CD8-positive, alpha-beta memory T cell (primary cell): Measurements from ENCODE around the gene DNAJC13. TPM values are rescaled to one million over a fixed set of nuclear protein-coding genes. Genes with fewer than 3 reads are reported as not detected.
A peak's percentile ranks its signal among the peaks of the same experiment; 100 is the strongest.

ENCODE experiments used
- CTCF ChIA-PET: fragments of 350-600 bp; sonication (Branson Sonifier 250); formaldehyde crosslinking; loops from one replicate; lab custom pipeline; 2021; ENCODE audit warnings: antibody characterized with exemption; lab: Charles Lee
- POLR2A ChIA-PET: fragments of 350-600 bp; sonication (Branson Sonifier 250); formaldehyde crosslinking; loops from one replicate; lab custom pipeline; 2021; ENCODE audit warnings: antibody characterized with exemption; lab: Charles Lee
- DNase-seq, 5 donors: peaks; one replicate each; pipeline versions ENCODE4 v3.0.0 to v3.0.0-alpha.2; 2020 to 2022; ENCODE audit warnings: mixed read lengths in 1 of 5
- H3K27ac ChIP-seq: one replicate; pipeline ENCODE4 v1.7.0; 2013; ENCODE audit warnings: low read depth, mild to moderate bottlenecking, low read length, moderate library complexity
- H3K27me3 ChIP-seq: 2 replicates; pipeline ENCODE4 v1.7.0; 2013; ENCODE audit warnings: low read length, mild to moderate bottlenecking; ENCODE audit not compliant: insufficient read depth, poor library complexity, severe bottlenecking
- H3K36me3 ChIP-seq: 2 replicates; pipeline ENCODE4 v1.7.0; 2013; ENCODE audit warnings: mild to moderate bottlenecking, low read length, moderate library complexity; ENCODE audit not compliant: insufficient read depth
- H3K4me1 ChIP-seq: 2 replicates; pipeline ENCODE4 v1.7.0; 2013; ENCODE audit warnings: mild to moderate bottlenecking, low read length, moderate library complexity; ENCODE audit not compliant: insufficient read depth
- H3K4me3 ChIP-seq: 2 replicates; pipeline ENCODE4 v1.7.0; 2013; ENCODE audit warnings: mild to moderate bottlenecking, low read length
- H3K9me3 ChIP-seq: 2 replicates; pipeline ENCODE4 v1.7.0; 2013; ENCODE audit warnings: mild to moderate bottlenecking, low read length
- H3K27ac Mint-ChIP-seq, 8 donors: one replicate each; pipeline ENCODE4 v1.8.0; 2020 to 2021; ENCODE audit warnings: mixed read lengths in 8 of 8, mild to moderate bottlenecking in 6 of 8, inconsistent platforms in 3 of 8, moderate library complexity in 3 of 8
- H3K27me3 Mint-ChIP-seq, 2 donors: one replicate each; pipeline ENCODE4 v1.8.0; 2020 to 2021; ENCODE audit warnings: mixed read lengths in 2 of 2, mild to moderate bottlenecking in 1 of 2, moderate library complexity in 1 of 2
- H3K36me3 Mint-ChIP-seq, 3 donors: one replicate each; pipeline ENCODE4 v1.8.0; 2020 to 2021; ENCODE audit warnings: mixed read lengths in 3 of 3, inconsistent platforms in 1 of 3, mild to moderate bottlenecking in 1 of 3
- H3K4me1 Mint-ChIP-seq, 3 donors: one replicate each; pipeline ENCODE4 v1.8.0; 2020 to 2021; ENCODE audit warnings: mixed read lengths in 3 of 3, inconsistent platforms in 1 of 3, mild to moderate bottlenecking in 1 of 3
- H3K4me3 Mint-ChIP-seq, 7 donors: one replicate each; pipeline ENCODE4 v1.8.0; 2020 to 2021; ENCODE audit warnings: mixed read lengths in 7 of 7, mild to moderate bottlenecking in 6 of 7, moderate library complexity in 4 of 7, inconsistent platforms in 2 of 7
- H3K9me3 Mint-ChIP-seq, 5 donors: one replicate each; pipeline ENCODE4 v1.8.0; 2020 to 2022; ENCODE audit warnings: mixed read lengths in 5 of 5, mild to moderate bottlenecking in 3 of 5, moderate library complexity in 2 of 5, inconsistent platforms in 1 of 5
- polyA plus RNA-seq: library from polyadenylated mRNA; unstranded; fragments of 300-500 nt; fragmentation: Illumina TruSeq; gene quantifications from one replicate; pipeline ENCODE4 v1.2.3, GENCODE V29; 2021
- total RNA-seq, 2 experiments: library from RNA; stranded (reverse); gene quantifications; one replicate each; pipeline ENCODE4 v1.2.3, GENCODE V29; 2021

The DNAJC13 gene
- total and polyA plus RNA-seq, 3 experiments from 2014 or later: 8.3 to 41.7 (median 41.4) TPM

- CTCF ChIA-PET: no interaction called here
- Mint-ChIP-seq H3K9me3 (no peaks in the 10 kb centered on the region), H3K36me3 (peaks cover 23 to 55% (median 32%) of the 10 kb centered on the region in 3 donors)
Measured at GRCh38 chr3:132563420-132564069, 146.2 kb downstream of the DNAJC13 start.

GRCh38 chr3:132564070-132564465 lies 146.8 kb downstream of the DNAJC13 start:
- Mint-ChIP-seq H3K36me3 (peaks cover 23 to 52% (median 27%) of the 10 kb centered on the region in 3 donors), H3K27ac (no peak overlapping the region), H3K27me3 (no peaks in the 10 kb centered on the region), H3K4me3 (no peak overlapping the region), H3K9me3 (no peaks in the 10 kb centered on the region), H3K4me1 (no peaks in the 10 kb centered on the region)
- Histone ChIP-seq H3K27ac (no peak overlapping the region), H3K27me3 (no peaks in the 10 kb centered on the region), H3K4me1 (no peaks in the 10 kb centered on the region), H3K4me3 (no peak overlapping the region), H3K36me3 (no peaks in the 10 kb centered on the region), H3K9me3 (no peaks in the 10 kb centered on the region)
- DNase-seq: no peak
- CTCF ChIA-PET: no interaction called here
- POLR2A ChIA-PET: no interaction called here

More at GRCh38 chr3:132563420-132564069, 146.2 kb downstream of the DNAJC13 start:
- Mint-ChIP-seq H3K4me1 (no peaks in the 10 kb centered on the region), H3K27ac (no peak overlapping the region), H3K27me3 (no peaks in the 10 kb centered on the region), H3K4me3 (no peak overlapping the region)
- H3K9me3 ChIP-seq: no peaks in the 10 kb centered on the region
- H3K4me1 ChIP-seq: no peaks in the 10 kb centered on the region
- H3K27me3 ChIP-seq: no peaks in the 10 kb centered on the region
- no peak overlapping the region for H3K27ac ChIP-seq
- H3K36me3 ChIP-seq: no peaks in the 10 kb centered on the region
- POLR2A ChIA-PET: no interaction called here
- H3K4me3 ChIP-seq: no peak overlapping the region
- DNase-seq: no peak

GRCh38 chr3:132568422-132568821 lies 151.1 kb downstream of the DNAJC13 start:
- Mint-ChIP-seq H3K27ac (no peak overlapping the region), H3K9me3 (no peaks in the 10 kb centered on the region), H3K4me1 (no peaks in the 10 kb centered on the region), H3K4me3 (no peak overlapping the region), H3K27me3 (no peaks in the 10 kb centered on the region), H3K36me3 (peaks cover 33 to 55% (median 35%) of the 10 kb centered on the region in 3 donors)
- Histone ChIP-seq H3K4me1 (no peaks in the 10 kb centered on the region), H3K4me3 (no peak overlapping the region), H3K9me3 (no peaks in the 10 kb centered on the region), H3K27me3 (no peaks in the 10 kb centered on the region), H3K27ac (no peak overlapping the region), H3K36me3 (no peaks in the 10 kb centered on the region)
- no peak for DNase-seq
- ChIA-PET CTCF (no interaction called here), POLR2A (no interaction called here)

- Mint-ChIP-seq H3K27ac (peak overlapping the region in 2 of 8 donors; percentile 9 to 18), H3K27me3 (no peaks in the 10 kb centered on the region), H3K9me3 (no peaks in the 10 kb centered on the region), H3K4me1 (no peaks in the 10 kb centered on the region), H3K36me3 (peaks cover 36 to 58% (median 39%) of the 10 kb centered on the region in 3 donors), H3K4me3 (no peak overlapping the region)
- no peak overlapping the region for H3K27ac ChIP-seq
- DNase-seq: no peak
- ChIA-PET POLR2A (no interaction called here), CTCF (no interaction called here)
- H3K4me3 ChIP-seq: no peak overlapping the region
- no peaks in the 10 kb centered on the region for H3K27me3 ChIP-seq
- H3K36me3 ChIP-seq: no peaks in the 10 kb centered on the region
- no peaks in the 10 kb centered on the region for H3K4me1 ChIP-seq
- no peaks in the 10 kb centered on the region for H3K9me3 ChIP-seq
Measured at GRCh38 chr3:132569153-132569552, 151.9 kb downstream of the DNAJC13 start.

GRCh38 chr3:132569580-132569979 lies 152.3 kb downstream of the DNAJC13 start:
- DNase-seq: no peak
- Mint-ChIP-seq H3K27me3 (no peaks in the 10 kb centered on the region), H3K4me1 (no peaks in the 10 kb centered on the region), H3K9me3 (no peaks in the 10 kb centered on the region), H3K4me3 (no peak overlapping the region), H3K27ac (peak overlapping the region in 2 of 8 donors; percentile 25 to 34), H3K36me3 (peaks cover 33 to 57% (median 37%) of the 10 kb centered on the region in 3 donors)
- H3K27me3 ChIP-seq: no peaks in the 10 kb centered on the region
- CTCF ChIA-PET: no interaction called here
- H3K27ac ChIP-seq: no peak overlapping the region
- no peaks in the 10 kb centered on the region for H3K4me1 ChIP-seq
- no peak overlapping the region for H3K4me3 ChIP-seq
- H3K36me3 ChIP-seq: no peaks in the 10 kb centered on the region
- H3K9me3 ChIP-seq: no peaks in the 10 kb centered on the region
- POLR2A ChIA-PET: no interaction called here

GRCh38 chr3:132570016-132570415 lies 152.7 kb downstream of the DNAJC13 start:
- POLR2A ChIA-PET: no interaction called here
- no peak for DNase-seq

GRCh38 chr3:132573797-132574211 lies 156.5 kb downstream of the DNAJC13 start:
- no peak overlapping the region for H3K27ac Mint-ChIP-seq
- H3K27me3 Mint-ChIP-seq: no peaks in the 10 kb centered on the region
- no peaks in the 10 kb centered on the region for H3K9me3 ChIP-seq
- H3K27me3 ChIP-seq: no peaks in the 10 kb centered on the region
- no peak overlapping the region for H3K27ac ChIP-seq
- peaks cover 31 to 77% (median 46%) of the 10 kb centered on the region in 3 donors for H3K36me3 Mint-ChIP-seq
- ChIA-PET POLR2A (no interaction called here), CTCF (no interaction called here)
- peaks cover 3% of the 10 kb centered on the region for H3K36me3 ChIP-seq
- H3K9me3 Mint-ChIP-seq: no peaks in the 10 kb centered on the region
- no peak overlapping the region for H3K4me3 Mint-ChIP-seq
- no peaks in the 10 kb centered on the region for H3K4me1 ChIP-seq
- no peak overlapping the region for H3K4me3 ChIP-seq
- H3K4me1 Mint-ChIP-seq: no peaks in the 10 kb centered on the region
- DNase-seq: no peak

More at GRCh38 chr3:132570016-132570415, 152.7 kb downstream of the DNAJC13 start:
- no peaks in the 10 kb centered on the region for H3K4me1 Mint-ChIP-seq
- no peaks in the 10 kb centered on the region for H3K4me1 ChIP-seq
- no peaks in the 10 kb centered on the region for H3K36me3 ChIP-seq
- CTCF ChIA-PET: no interaction called here
- no peaks in the 10 kb centered on the region for H3K27me3 Mint-ChIP-seq
- peak overlapping the region in 1 of 8 donors; percentile 34 for H3K27ac Mint-ChIP-seq
- H3K27ac ChIP-seq: no peak overlapping the region
- H3K4me3 ChIP-seq: no peak overlapping the region
- H3K4me3 Mint-ChIP-seq: no peak overlapping the region
- no peaks in the 10 kb centered on the region for H3K9me3 Mint-ChIP-seq
- H3K36me3 Mint-ChIP-seq: peaks cover 30 to 53% (median 35%) of the 10 kb centered on the region in 3 donors
- H3K9me3 ChIP-seq: no peaks in the 10 kb centered on the region
- H3K27me3 ChIP-seq: no peaks in the 10 kb centered on the region

- ChIA-PET CTCF (no interaction called here), POLR2A (no interaction called here)
- H3K4me3 Mint-ChIP-seq: no peak overlapping the region
- Histone ChIP-seq H3K4me3 (no peak overlapping the region), H3K9me3 (no peaks in the 10 kb centered on the region), H3K27ac (no peak overlapping the region), H3K36me3 (no peaks in the 10 kb centered on the region), H3K4me1 (no peaks in the 10 kb centered on the region), H3K27me3 (no peaks in the 10 kb centered on the region)
- no peak overlapping the region for H3K27ac Mint-ChIP-seq
- DNase-seq: no peak
- H3K36me3 Mint-ChIP-seq: peaks cover 19 to 41% (median 39%) of the 10 kb centered on the region in 3 donors
- H3K4me1 Mint-ChIP-seq: no peaks in the 10 kb centered on the region
- H3K27me3 Mint-ChIP-seq: no peaks in the 10 kb centered on the region
- peaks cover 0 to 3% (median 1%) of the 10 kb centered on the region in 5 donors for H3K9me3 Mint-ChIP-seq
Measured at GRCh38 chr3:132587401-132587800, 170.1 kb downstream of the DNAJC13 start.
